SK-N-MC (cell line): ENCODE measurements around the gene VAV3.

Experiments
- EZH2 ChIP-seq: fragments of 200-600 bp; sonication (generic); IDR thresholded peaks from one replicate; pipeline ENCODE4 v1.6.1; 2017; ENCODE audit warnings: antibody characterized with exemption
- FOXP2 ChIP-seq: optimal IDR thresholded peaks from 2 replicates; pipeline ENCODE3; 2011; ENCODE audit warnings: mild to moderate bottlenecking, moderate library complexity; ENCODE audit not compliant: insufficient read depth; ENCODE audit errors: extremely low read length, control extremely low read depth
- POLR2AphosphoS5 ChIP-seq: IDR thresholded peaks from 2 replicates; pipeline ENCODE4 v1.6.1; 2012; ENCODE audit warnings: mild to moderate bottlenecking, low read depth, low read length, borderline replicate concordance

DNA sequence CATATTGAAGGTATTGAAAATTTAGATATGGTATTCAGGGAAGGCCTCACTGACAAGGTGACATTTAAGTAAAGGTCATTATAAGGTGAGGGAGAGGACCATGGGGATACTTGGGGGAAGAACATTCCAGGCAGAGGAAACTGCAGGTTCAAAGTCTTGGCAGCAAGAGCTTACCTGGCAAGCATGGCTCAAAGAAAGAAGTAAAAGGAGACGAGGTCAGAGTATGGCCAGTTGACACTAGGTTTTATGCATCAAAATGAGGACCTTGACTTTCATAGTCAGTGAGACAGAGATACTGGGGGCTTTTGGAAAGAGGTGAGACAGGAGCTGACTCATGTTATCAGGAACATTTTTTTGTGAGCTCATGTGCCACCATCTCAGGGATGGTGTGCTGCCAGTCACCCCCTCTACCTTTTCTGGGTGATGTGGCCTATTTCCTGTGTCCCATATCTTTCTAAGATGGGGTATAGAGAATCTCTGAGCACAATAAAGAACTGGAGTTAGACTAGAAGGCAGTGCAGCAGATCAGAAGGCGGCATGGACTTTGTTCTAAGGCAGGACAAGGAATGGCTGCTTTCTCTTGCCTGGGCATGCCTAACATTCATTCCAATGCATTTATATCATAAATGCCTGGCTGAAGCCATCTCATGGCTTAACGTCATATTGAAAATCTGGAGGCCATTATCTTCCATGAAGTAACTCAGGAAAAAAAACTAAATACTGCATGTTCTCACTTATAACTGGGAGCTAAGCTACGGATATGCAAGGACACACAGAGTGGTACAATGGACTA is 417.4 kb downstream of the VAV3 start:
- TF ChIP-seq EZH2 (no peak), POLR2AphosphoS5 (no peak), FOXP2 (no peak)
